Activated CD8-positive, alpha-beta memory T cell treated with anti-CD3 and anti-CD28 coated beads for 36 hours (primary cell): Measurements from ENCODE around the gene SMG6. TPM values are rescaled to one million over a fixed set of nuclear protein-coding genes. Genes with fewer than 3 reads are reported as not detected.

ENCODE experiments used
- CTCF ChIA-PET: fragments of 350-600 bp; sonication (Branson Sonifier 250); formaldehyde crosslinking; loops from one replicate; lab custom pipeline; 2021; ENCODE audit warnings: antibody characterized with exemption; lab: Charles Lee
- POLR2A ChIA-PET: fragments of 350-600 bp; sonication (Branson Sonifier 250); formaldehyde crosslinking; loops from one replicate; lab custom pipeline; 2021; ENCODE audit warnings: antibody characterized with exemption; lab: Charles Lee
- total RNA-seq, 2 experiments: library from RNA; stranded (reverse); gene quantifications; one replicate each; pipeline ENCODE4 v1.2.3, GENCODE V29; 2021

SMG6 gene
- total RNA-seq, 2 experiments from 2014 or later, result 55.0 to 60.8 TPM

DNA sequence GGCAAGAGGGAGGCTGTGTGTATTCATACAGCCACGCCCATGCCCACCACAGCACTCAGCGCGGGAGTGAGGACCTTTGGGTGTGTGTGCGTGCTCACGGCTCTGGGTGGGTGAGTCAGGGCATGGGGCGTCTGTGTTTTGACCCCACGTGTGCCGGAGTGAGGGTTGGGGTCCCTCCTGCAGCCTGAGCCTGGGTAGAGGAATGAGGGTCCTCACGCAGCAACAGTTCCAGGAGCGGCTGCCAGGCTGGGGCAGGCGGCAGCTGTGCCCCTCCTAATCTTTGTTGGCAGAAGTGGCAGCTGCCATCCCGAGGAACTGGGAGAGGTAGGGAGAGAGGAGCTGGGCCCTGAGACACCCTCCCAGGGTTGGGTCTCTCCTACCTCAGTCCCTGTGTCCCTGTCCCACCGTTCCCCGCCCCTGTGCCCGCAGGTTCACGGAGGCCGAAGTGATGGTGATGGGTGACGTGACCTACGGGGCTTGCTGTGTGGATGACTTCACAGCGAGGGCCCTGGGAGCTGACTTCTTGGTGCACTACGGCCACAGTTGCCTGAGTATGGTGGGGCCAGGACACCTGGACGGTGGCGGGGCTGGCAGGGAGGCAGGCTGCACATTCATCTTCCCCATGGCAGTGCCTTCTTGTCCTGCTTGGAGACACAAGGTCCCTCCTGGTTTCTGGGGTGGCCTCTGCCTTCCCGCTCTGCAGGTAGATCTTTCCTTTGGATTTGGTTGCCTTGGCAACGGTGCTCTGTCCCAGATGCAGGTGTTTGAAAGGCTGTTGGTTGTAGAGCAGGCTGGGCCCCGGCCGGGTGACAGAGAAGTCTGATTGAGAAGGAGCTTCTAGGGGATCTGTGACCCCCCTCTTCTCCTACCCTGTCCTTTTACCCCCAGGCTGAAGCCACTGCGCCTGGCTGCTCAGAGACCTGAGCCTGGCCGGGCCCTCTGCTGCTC is 267.8 kb downstream of the SMG6 start:
- CTCF ChIA-PET, result interaction anchor here (1.3 kb wide), 1 partner anchor 13 kb away, joined by 3 read pairs; no protein-coding TSS in a partner anchor

DNA sequence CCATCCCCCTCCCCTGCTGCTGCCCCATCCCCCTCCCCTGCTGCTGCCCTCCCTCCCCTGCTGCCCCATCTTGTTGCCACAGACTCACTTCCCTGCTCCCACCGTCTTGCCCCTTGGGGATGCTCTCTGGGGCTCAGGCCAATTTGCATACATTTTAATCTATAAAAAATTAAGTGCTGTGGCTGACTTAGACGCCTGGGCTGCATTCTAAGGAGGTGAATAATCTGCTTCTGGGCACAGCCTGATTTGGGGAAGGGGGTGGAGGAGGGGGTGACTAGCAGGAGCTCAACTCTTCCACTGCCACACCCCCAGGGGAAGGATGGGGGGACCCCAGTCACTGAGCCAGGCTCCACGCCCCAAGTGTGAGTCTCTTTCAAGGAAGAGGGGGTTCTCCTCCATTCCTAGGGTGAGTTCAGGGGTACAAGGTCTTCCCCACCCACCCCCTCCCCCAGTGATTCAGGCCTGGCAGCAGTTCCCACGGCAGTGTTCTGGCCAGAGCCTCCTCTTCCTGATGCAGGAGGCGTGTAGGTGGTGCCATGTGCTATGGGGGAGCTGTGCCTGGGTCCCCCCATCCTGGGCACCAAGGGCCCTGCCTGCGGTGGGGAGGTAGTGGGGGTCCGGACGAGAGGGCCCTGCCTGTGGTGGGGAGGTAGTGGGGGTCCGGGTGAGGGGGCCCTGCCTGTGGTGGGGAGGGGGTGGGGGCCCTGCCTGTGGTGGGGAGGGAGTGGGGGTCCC is 268.6 kb downstream of the SMG6 start:
- CTCF ChIA-PET, result no interaction called here
- POLR2A ChIA-PET, result no interaction called here

More for the DNA sequence above, 267.8 kb downstream of the SMG6 start:
- POLR2A ChIA-PET, result no interaction called here

DNA sequence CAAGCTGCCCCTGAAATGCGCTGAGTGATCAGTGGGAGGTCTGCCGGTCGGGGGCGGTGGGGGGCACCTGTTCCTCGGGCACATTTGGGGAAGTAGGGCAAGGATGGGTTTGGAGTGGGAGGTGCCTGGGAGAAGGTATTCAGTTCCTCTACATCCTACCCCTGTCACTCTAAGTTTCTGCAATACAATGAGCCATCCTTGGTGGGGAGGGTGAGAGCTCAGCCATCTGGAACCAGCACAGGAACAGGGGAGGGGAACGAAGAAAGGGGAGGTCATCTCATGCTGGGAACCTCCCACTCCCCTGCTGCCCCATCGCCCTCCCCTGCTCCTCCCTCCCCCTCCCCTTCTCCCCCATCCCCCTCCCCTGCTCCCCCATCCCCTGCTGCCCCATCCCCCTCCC is 269.4 kb downstream of the SMG6 start:
- ChIA-PET POLR2A (no interaction called here), CTCF (no interaction called here)

DNA sequence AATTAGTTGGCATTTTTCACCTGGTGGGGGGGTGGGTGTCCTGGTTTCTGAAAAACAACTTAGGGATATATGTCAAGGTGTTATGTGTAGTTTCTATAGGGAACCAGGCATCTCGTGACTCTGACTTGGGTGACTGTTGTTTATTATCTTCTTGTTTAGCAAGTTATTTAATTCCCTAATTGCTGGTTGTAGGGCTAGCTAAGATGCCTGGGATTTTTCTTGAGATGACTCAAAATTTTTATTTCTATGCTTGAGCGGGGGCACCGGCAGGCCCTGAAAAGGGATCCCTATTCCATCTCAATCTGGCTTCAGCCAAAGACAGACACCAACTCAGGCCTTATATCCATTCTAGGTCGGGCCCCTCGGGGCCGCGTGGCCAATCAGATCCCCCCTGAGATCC is 270.4 kb downstream of the SMG6 start:
- CTCF ChIA-PET, result interaction anchor here (1.2 kb wide), 1 partner anchor 10 kb away, joined by 3 read pairs; no protein-coding TSS in a partner anchor

DNA sequence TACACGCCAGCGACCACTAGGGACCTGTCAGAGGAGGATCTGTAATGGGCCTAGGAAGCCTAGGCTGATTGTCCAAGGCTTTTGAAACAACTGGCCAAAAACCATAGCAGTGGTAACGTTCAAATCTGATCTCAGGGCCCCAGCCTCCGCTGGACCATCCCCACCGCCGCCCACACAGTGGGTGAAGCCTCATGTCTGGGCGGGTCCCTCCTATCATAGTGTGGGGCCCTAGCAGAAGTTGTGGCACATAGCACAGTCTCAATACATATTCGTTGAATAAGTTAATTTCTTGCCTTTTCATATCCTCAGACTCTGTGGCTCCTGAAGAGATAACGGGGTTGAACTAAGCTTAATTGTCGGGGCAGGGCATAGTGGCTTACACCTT is 272.8 kb downstream of the SMG6 start:
- ChIA-PET CTCF (interaction anchor here (0.7 to 2.0 kb wide), 3 partner anchors 12 to 121 kb away, joined by 3 to 5 read pairs (median 3); no protein-coding TSS in a partner anchor), POLR2A (interaction anchor here (0.5 kb wide), 1 partner anchor 296 kb away, joined by 3 read pairs; no protein-coding TSS in a partner anchor)

More for the DNA sequence above, 270.4 kb downstream of the SMG6 start:
- POLR2A ChIA-PET, result interaction anchor here (1.2 kb wide), 1 partner anchor 8 kb away, joined by 3 read pairs; the partner anchor contains the start of gene RTN4RL1

DNA sequence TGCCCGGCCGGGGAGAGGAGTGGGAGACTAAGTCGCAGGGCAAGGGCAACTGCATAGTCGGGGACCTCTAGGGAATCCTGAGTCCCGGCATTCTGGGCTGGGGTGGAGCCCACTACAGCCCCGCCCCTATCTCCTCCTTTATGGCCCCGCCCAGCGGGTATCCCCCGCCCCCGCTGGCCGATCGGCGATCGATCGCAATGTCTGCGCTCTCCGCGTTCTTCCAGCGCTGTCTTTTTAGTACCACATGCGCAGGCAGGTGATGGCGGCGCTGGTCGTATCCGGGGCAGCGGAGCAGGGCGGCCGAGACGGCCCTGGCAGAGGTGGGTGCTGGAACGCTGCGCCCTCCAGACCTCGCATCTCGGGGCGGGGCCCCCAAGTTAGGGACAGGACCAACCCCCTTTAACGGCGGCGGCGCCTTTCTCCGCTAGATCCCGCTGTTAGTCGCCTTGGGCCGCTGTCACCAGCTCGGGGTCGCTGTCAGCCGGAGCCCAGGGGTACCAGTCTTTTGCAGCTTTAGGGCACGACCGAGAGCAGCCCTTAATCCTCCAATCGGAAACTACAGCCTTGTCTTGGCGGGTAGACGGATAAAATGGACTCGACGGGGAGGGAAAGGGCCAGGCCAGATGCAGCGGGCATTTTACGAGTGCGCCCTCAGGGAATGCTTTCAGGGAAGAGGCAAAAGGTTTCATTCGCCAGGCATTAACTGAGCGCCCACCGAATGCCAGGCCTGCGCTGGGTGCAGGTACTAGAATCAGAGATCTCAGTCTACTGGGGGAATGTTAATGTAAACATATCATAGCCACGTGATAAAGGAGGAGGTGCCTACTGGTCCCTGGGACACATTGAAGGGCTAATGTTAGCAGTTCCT is 273.4 kb downstream of the SMG6 start, which contains the start of gene DPH1:
Gene DPH1 (plus strand): TSS at position 243 of the 868 bp plus-strand sequence. CDS start 17 bp downstream, at position 260.
- ChIA-PET POLR2A (no interaction called here), CTCF (interaction anchor here (0.7 to 2.0 kb wide), 3 partner anchors 24 to 262 kb away, joined by 3 to 5 read pairs (median 5); no protein-coding TSS in a partner anchor)

DNA sequence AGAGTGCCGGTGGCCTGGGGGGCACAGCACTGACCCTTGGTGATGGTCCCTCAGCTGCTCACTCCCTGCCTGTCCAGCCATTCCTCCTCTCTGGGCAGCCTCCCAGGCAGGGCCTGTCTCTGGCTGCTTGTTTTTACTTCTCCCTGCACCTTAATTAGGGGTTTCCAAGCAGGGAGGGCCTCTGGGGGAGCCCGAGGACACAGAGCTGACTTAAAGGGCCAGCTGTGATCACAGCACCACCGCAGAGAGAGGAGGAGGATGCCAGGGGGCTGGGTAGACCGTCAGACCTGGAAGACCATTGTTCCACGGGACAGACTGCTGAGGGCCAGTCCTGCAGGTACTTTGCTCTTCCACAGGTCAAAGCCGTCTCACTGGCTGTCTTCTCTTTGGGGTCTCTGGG is 274.8 kb downstream of the SMG6 start:
- CTCF ChIA-PET, result interaction anchor here (0.5 kb wide), 1 partner anchor 142 kb away, joined by 3 read pairs; no protein-coding TSS in a partner anchor

DNA sequence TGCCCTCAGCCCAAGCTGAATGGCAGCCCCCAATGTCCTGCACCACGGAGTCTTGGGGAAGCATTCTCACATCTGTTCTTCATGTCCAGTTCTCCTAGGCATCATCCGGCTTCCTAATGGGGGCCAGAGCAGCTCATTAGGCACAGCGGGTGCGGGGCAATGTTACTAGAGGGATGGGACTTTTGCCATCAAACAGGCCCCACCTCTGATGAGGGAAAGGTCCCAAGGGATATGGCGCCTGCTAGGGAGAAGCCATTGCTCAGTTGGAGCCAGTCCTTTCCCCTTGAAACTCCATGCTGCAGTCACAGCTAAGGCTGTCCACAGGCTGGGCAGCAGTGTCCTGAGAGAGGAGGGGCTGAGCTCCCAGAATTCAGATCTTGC is 275.4 kb downstream of the SMG6 start:
- ChIA-PET POLR2A (no interaction called here), CTCF (interaction anchor here (0.5 to 0.9 kb wide), 2 partner anchors 118 to 141 kb away, joined by 3 read pairs; no protein-coding TSS in a partner anchor)

More for the DNA sequence above, 274.8 kb downstream of the SMG6 start:
- POLR2A ChIA-PET, result interaction anchor here (0.6 kb wide), 1 partner anchor 22 kb away, joined by 3 read pairs; no protein-coding TSS in a partner anchor

DNA sequence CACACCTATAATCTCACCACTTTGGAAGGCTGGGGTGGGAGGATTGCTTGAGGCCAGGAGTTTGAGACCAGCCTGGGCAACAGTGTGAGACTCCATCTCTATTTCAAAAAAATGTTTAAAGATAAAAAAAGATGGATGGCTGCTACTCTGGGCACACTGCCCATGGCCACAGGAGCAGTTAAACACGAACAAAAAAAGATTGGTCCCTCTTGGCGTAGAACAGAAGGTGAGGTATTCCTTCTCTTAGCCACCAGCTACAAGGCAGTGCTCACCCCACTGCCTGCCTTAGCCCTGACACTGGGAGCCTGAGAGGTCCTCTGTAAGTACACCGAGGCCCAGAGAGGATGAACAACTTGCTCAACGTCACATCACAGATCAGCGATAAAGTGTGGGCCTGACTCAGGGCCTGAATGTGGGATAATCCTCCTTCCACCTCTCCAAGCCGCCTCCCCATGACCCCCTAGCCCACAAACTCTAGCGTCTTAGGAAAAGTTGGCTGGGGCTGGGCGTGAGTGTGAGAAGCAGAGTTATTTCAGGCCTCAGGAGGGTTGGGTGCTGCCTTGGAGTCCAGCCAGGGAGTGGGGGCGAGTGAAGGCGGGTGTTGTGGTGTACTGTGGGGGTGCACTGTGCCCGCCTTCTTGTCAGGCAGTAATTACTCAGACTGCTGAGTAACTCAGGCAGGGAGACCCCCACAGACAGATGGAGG is 275.9 kb downstream of the SMG6 start:
- ChIA-PET POLR2A (no interaction called here), CTCF (interaction anchor here (0.9 kb wide), 1 partner anchor 117 kb away, joined by 3 read pairs; no protein-coding TSS in a partner anchor)

DNA sequence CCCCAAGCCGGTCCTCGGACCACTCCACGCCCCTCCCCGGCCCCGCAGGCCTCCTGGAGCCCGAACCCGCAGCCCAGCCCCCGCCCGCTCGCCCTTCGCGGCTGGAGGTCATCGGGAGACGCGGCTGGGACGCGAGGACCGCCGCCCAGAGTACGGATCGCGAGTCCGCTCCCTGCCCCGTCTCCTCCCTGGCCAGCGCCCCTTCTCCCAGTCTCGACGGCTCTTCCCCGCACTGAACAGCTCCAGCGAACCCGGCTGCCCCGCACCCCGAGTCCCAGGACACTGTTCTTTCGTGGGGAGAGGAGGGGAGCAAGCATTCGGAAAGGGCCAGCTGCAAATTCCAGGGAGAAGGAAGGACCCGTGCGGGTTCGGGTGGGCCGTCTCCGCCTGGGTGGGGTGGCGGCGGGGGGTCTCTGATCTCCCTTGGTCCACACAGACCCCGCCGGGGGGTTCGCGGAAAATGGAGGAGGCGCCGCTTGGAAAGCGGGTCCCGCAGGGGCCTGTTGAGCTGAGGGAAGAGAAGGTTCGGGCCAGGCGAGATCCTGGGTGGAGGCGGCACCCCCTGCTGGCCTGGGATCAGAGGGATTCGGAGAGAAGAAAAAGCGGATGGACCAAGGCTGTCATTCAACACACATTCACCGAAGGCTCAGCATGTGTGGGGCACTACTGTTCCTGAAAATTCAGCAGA is 277.8 kb downstream of the SMG6 start:
- POLR2A ChIA-PET, result interaction anchor here (0.6 kb wide), 2 partner anchors 21 to 144 kb away, joined by 3 to 5 read pairs; no protein-coding TSS in a partner anchor
- CTCF ChIA-PET, result interaction anchor here (1.1 to 1.4 kb wide), 2 partner anchors 94 to 219 kb away, joined by 3 read pairs; no protein-coding TSS in a partner anchor

DNA sequence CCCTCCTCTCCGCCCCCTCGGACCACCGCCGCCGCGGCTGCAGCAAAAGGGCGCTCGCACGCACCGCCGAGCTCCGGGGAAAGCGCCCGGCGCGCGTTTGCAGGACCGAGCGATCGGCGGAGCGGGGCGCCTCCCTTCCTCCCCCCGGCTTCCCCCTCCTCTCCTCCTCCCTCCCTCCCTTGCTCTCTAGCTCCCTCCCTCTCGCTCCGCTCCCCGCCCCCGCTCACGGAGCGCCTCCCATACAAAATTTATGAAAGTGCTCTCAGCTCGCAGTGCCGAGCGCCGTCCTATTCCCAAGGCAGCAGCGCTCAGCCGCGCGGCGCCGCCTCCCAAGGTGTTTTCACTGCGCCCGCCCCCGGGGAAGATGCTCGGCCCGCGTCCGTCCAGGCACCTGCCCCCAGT is 278.4 kb downstream of the SMG6 start, which contains the start of gene RTN4RL1:
Gene RTN4RL1 (minus strand): TSS at position 115 of the 402 bp plus-strand sequence. CDS start 469 bp downstream, outside the sequence.
- ChIA-PET CTCF (interaction anchor here (1.4 kb wide), 1 partner anchor 220 kb away, joined by 3 read pairs; no protein-coding TSS in a partner anchor), POLR2A (interaction anchor here (0.6 to 1.1 kb wide), 3 partner anchors 8 to 143 kb away, joined by 3 to 5 read pairs (median 3); no protein-coding TSS in a partner anchor)

DNA sequence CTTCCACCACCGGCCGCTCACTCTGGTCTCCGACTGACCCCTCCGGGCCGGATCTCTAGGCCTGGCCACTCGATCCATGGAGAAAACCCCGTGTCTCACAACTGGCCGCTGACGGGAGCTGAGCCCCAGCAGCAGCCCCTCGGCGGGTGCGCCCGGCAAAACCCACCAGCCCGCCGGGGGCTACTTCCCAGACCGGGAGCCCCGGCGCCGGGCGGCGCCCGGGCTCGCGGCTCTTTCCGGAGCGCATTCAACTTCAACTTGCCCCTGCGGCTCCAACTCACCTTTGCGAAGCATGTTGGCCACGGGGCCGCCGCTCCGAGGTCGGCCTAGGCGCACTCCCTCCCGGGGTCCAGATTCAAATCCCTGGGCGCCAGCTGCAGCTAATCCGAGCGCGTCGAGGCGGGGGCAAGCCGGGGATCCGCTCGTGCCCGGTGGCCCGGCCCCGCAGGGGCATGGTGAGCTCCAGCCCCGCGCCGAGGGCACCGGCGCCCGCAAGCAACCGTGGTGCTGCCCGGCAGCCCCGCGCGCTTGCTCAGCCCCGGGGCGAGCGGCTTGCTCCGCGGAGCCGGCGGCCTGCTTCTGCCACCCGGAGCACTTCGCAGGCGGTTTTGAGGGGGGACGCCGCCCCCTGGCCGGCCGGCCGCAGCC is 278.9 kb downstream of the SMG6 start:
- POLR2A ChIA-PET, result interaction anchor here (0.6 to 1.1 kb wide), 2 partner anchors 8 to 176 kb away, joined by 3 to 5 read pairs; no protein-coding TSS in a partner anchor
- CTCF ChIA-PET, result interaction anchor here (1.4 kb wide), 1 partner anchor 220 kb away, joined by 3 read pairs; no protein-coding TSS in a partner anchor

DNA sequence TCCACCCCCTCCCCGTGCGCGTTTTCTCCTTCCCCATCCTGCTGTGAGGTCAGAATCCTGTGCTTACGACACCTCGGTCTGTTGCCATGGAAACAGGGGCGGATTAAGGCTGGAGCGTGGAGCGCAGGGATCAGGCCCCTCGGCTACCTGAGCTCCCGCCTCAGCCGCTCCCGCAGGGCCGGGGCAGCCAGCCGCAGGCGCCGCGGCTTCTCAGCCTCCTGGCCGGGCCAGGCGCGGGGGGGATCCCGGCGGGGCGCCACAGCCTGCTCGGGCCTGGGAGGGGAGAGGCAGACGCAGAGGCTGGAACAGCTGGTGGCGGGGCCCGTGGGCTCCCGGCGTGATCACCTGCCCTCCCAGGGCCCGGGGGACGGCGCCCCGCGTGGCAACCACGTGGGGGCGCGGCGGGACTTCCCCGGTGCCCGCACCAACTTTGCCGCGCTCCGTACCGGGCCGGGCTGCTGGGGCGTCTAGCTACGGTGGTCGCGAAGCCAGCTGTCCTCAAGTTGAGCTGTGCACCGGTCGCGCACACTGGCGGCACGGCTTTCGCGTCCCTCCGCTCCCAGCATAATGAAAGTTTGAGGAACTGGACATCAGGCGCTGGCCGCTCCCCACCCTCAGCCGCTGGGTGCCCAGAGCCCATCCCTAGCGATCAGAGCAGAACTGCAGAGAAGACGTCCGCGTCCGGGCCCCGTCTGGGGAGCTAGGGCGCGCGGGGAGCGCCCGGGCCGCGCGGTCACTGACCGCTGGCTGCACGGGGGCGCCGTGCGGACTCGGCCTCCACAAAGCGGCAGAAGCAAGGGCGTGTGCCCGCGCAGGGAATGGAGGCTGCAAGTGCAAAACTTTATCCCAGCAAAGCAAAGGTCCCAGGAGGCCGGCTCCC is 279.7 kb downstream of the SMG6 start:
- CTCF ChIA-PET, result interaction anchor here (1.0 to 1.4 kb wide), 2 partner anchors 114 to 221 kb away, joined by 3 to 4 read pairs; no protein-coding TSS in a partner anchor

DNA sequence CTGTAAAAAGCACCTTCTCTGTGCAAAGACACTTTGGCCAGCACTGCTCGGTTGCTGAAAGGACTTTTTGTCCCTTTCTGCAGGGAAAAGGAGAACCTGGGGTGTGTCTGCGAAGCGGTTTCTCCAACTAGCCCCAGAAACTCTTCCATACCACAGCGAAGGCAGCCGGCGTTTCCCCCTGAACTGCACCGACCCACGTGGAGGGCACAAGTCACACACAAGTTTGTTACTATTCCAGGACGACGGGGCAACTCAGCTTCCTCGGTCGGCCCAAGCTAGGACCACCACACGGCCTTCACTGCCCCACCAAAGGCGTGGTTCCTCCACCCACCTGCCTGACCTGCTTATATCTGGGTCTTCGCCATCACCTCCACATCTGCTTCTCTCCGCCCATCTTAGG is 280.3 kb downstream of the SMG6 start:
- ChIA-PET POLR2A (no interaction called here), CTCF (interaction anchor here (1.0 kb wide), 1 partner anchor 114 kb away, joined by 4 read pairs; no protein-coding TSS in a partner anchor)

More for the DNA sequence above, 279.7 kb downstream of the SMG6 start:
- POLR2A ChIA-PET, result interaction anchor here (0.6 to 1.1 kb wide), 2 partner anchors 9 to 177 kb away, joined by 3 to 5 read pairs; no protein-coding TSS in a partner anchor
